ENCODE measurements around the gene BEND5. TPM values are rescaled to one million over a fixed set of nuclear protein-coding genes. Genes with fewer than 3 reads are reported as not detected.

BEND5 gene
- total RNA-seq, 1 donor from 2014 or later: 15.9 TPM

DNA sequence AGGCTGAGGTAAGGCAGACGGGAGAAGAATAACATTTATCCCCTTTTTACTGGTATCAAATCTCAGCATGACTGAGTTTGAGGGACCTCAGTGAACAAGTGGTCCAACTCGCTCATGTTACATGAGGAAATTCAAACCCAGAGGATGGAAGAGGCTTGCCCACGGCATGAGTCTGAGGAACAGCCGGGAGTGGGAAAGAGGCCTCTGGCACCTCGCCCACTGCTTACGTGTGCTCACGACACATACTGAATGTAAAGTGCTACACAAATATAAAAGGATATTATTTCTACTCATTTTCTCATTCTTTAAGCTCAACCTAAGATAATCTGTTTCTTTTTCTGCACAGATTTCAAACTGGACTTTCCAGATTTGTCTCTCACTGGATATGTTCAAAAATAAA is 14.7 kb downstream of the BEND5 start:
- Histone ChIP-seq H4K20me1 (ENCODE audit: low read depth) (peaks cover 50% of the 10 kb centered on the region), H3K4me3 (no peak overlapping the region), H3F3A (ENCODE audit: low read depth) (no peaks in the 10 kb centered on the region), H3K27ac (no peak overlapping the region), H3K27me3 (no peaks in the 10 kb centered on the region), H3K36me3 (peaks cover 9% of the 10 kb centered on the region), H3K9me3 (ENCODE audit: low read depth) (no peaks in the 10 kb centered on the region), H2AFZ (replicated peaks) (no peak overlapping the region), H3K9ac (no peak overlapping the region), H3K4me1 (peaks cover 12% of the 10 kb centered on the region), H3K4me2 (no peak overlapping the region), H3K79me2 (ENCODE audit: low read depth) (peaks cover 22% of the 10 kb centered on the region)
- no peaks in the 10 kb centered on the region for H3K9me3 Mint-ChIP-seq
- no peak overlapping the region for H3K27ac Mint-ChIP-seq
- H3K4me3 Mint-ChIP-seq: no peak overlapping the region
- no peaks in the 10 kb centered on the region for H3K4me1 Mint-ChIP-seq
- TF ChIP-seq EZH2 (IDR thresholded peaks at IDR 0.05): no peak
- TF ChIP-seq EZH2phosphoT487 (IDR thresholded peaks at IDR 0.05): no peak
- no peak for TF ChIP-seq CTCF (IDR thresholded peaks at IDR 0.05)
- H3K36me3 Mint-ChIP-seq: peaks cover 40% of the 10 kb centered on the region
- no peaks in the 10 kb centered on the region for H3K27me3 Mint-ChIP-seq (ENCODE audit: insufficient read depth, low read depth)
- DNase-seq (ENCODE audit: low spot score): no peak

DNA sequence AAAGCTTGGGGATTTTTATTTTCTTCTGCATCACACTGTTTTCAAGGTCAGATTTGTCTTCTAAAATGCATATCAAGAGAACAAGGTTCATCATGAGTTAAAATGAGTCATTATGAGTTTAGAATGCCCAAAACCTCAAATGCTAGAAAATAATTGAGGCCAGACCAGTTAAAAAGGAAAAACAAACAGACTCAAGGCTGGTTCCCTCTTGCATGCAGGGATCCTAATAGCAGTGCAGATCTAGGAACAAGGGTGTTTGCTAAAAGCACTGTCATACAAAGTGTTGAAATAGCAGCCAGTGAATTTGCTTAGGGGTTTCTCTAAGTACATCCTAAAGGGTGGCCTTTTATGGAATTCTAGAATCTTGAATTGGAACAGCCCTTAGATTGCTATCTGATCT is 15.3 kb downstream of the BEND5 start:
- Mint-ChIP-seq H3K9me3 (no peaks in the 10 kb centered on the region), H3K4me1 (no peaks in the 10 kb centered on the region), H3K27me3 (ENCODE audit: insufficient read depth, low read depth) (no peaks in the 10 kb centered on the region), H3K4me3 (no peak overlapping the region), H3K27ac (no peak overlapping the region), H3K36me3 (peaks cover 44% of the 10 kb centered on the region)
- peaks cover 9% of the 10 kb centered on the region for H3K36me3 ChIP-seq
- no peak overlapping the region for H3K9ac ChIP-seq
- no peak overlapping the region for H3K4me2 ChIP-seq
- TF ChIP-seq EZH2 (IDR thresholded peaks at IDR 0.05): no peak
- no peak for TF ChIP-seq EZH2phosphoT487 (IDR thresholded peaks at IDR 0.05)
- TF ChIP-seq CTCF (IDR thresholded peaks at IDR 0.05): no peak
- no peak for DNase-seq (ENCODE audit: low spot score)
- no peaks in the 10 kb centered on the region for H3F3A ChIP-seq (ENCODE audit: low read depth)
- no peaks in the 10 kb centered on the region for H3K27me3 ChIP-seq
- peaks cover 44% of the 10 kb centered on the region for H4K20me1 ChIP-seq (ENCODE audit: low read depth)
- no peaks in the 10 kb centered on the region for H3K9me3 ChIP-seq (ENCODE audit: low read depth)
- no peak overlapping the region for H2AFZ ChIP-seq (replicated peaks)
- H3K27ac ChIP-seq: no peak overlapping the region
- H3K79me2 ChIP-seq (ENCODE audit: low read depth): peaks cover 22% of the 10 kb centered on the region
- no peak overlapping the region for H3K4me3 ChIP-seq
- peaks cover 12% of the 10 kb centered on the region for H3K4me1 ChIP-seq

DNA sequence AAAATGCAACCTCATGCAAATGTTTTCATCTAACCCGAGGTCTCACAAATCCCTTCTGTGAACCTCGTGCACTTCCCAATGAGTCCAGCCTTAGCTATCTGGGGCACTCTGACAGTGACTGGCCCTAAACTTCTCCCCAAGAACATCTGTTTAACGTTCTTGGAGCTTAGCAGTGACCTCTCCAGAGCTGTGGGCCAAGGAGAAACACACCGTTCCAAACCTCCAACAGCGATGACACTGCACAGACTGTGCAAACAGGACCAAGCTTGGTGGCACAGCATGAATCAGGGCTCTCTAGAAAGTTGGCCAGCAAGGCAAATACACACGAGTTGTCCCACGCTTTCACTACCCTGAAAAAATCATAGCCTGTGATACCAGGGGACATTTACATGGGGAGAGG is 15.8 kb downstream of the BEND5 start:
- Histone ChIP-seq H3K9ac (no peak overlapping the region), H4K20me1 (ENCODE audit: low read depth) (peaks cover 40% of the 10 kb centered on the region), H3K4me3 (no peak overlapping the region), H3F3A (ENCODE audit: low read depth) (no peaks in the 10 kb centered on the region), H3K4me1 (peaks cover 12% of the 10 kb centered on the region), H3K27ac (no peak overlapping the region), H3K9me3 (ENCODE audit: low read depth) (no peaks in the 10 kb centered on the region), H3K27me3 (no peaks in the 10 kb centered on the region), H3K4me2 (no peak overlapping the region), H2AFZ (replicated peaks) (no peak overlapping the region), H3K36me3 (peaks cover 9% of the 10 kb centered on the region), H3K79me2 (ENCODE audit: low read depth) (peaks cover 22% of the 10 kb centered on the region)
- TF ChIP-seq CTCF (IDR thresholded peaks at IDR 0.05): no peak
- TF ChIP-seq EZH2 (IDR thresholded peaks at IDR 0.05): no peak
- no peak for TF ChIP-seq EZH2phosphoT487 (IDR thresholded peaks at IDR 0.05)
- Mint-ChIP-seq H3K4me1 (no peaks in the 10 kb centered on the region), H3K9me3 (no peaks in the 10 kb centered on the region), H3K27me3 (ENCODE audit: insufficient read depth, low read depth) (no peaks in the 10 kb centered on the region), H3K4me3 (no peak overlapping the region), H3K27ac (no peak overlapping the region), H3K36me3 (peaks cover 44% of the 10 kb centered on the region)
- no peak for DNase-seq (ENCODE audit: low spot score)
